Measurements from ENCODE around the gene TECPR1.

- no peak for TF ChIP-seq CTCF (IDR thresholded peaks at IDR 0.05)
- TF ChIP-seq ATOH8 (CRISPR knock-in tag; IDR thresholded peaks at IDR 0.05; ENCODE audit: low read depth) = no peak
- no peak for TF ChIP-seq RARB (CRISPR knock-in tag; IDR thresholded peaks at IDR 0.05)
- TF ChIP-seq NPAS2 (CRISPR knock-in tag; IDR thresholded peaks at IDR 0.05; ENCODE audit: borderline replicate concordance) = no peak
- TF ChIP-seq, protein P1, sequence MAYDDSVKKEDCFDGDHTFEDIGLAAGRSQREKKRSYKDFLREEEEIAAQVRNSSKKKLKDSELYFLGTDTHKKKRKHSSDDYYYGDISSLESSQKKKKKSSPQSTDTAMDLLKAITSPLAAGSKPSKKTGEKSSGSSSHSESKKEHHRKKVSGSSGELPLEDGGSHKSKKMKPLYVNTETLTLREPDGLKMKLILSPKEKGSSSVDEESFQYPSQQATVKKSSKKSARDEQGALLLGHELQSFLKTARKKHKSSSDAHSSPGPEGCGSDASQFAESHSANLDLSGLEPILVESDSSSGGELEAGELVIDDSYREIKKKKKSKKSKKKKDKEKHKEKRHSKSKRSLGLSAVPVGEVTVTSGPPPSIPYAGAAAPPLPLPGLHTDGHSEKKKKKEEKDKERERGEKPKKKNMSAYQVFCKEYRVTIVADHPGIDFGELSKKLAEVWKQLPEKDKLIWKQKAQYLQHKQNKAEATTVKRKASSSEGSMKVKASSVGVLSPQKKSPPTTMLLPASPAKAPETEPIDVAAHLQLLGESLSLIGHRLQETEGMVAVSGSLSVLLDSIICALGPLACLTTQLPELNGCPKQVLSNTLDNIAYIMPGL (CRISPR knock-in tag; IDR thresholded peaks at IDR 0.05; ENCODE audit: borderline replicate concordance) = no peak
- TF ChIP-seq SMC3 (IDR thresholded peaks at IDR 0.05) = no peak
- no peak for TF ChIP-seq RAD21 (conservative IDR thresholded peaks at IDR 0.05 in 1 of 2, IDR thresholded peaks at IDR 0.05 in 1 of 2)
- TF ChIP-seq POLR2A (IDR thresholded peaks at IDR 0.05; ENCODE audit: low read length) = no peak
- TF ChIP-seq NR3C1 (IDR thresholded peaks at IDR 0.05) = no peak
- no peak for TF ChIP-seq CBX8 (IDR thresholded peaks at IDR 0.05)
- no peak for TF ChIP-seq CEBPB (IDR thresholded peaks at IDR 0.05)
Observed at GRCh38 chr7:98265841-98266271, 13.8 kb upstream of the TECPR1 start.
